Activated CD4-positive, alpha-beta T cell treated with anti-CD3 and anti-CD28 coated beads, Interleukin-2, Interleukin-6, amounts not matched to agents 100 ng/mL and 50 ng/mL, durations not matched to agents 16 hours and 8 hours (primary cell): Measurements from ENCODE around the gene THSD4.
"Not testable (repeated sequence)": the region's sequence is repeated elsewhere in the genome, so short reads cannot be mapped to it uniquely, and the experiment has no call there.

Experiments used
- DNase-seq: peaks from one replicate; pipeline ENCODE4 v3.0.0-alpha.2; 2020

Gene THSD4

DNA sequence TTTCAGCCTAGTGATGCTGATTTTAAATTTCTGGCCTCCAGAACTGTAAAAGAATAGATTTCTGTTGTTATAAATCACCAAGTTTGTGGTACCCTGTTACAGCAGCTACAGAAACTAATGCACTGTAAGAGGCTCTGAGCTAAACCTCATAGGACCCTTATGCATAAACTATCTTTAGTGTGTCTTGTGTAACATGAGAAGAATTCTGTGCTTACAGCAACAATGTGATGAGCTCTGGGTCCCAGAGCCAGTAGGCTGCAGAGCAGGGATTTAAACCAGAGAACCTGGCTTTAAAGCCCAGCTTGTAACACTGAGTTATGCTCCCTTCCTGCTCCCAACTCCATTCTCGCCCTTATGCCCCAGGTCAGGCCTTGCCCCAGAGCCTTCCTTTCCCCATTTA lies 113.1 kb downstream of the THSD4 start:
- no peak for DNase-seq

DNA sequence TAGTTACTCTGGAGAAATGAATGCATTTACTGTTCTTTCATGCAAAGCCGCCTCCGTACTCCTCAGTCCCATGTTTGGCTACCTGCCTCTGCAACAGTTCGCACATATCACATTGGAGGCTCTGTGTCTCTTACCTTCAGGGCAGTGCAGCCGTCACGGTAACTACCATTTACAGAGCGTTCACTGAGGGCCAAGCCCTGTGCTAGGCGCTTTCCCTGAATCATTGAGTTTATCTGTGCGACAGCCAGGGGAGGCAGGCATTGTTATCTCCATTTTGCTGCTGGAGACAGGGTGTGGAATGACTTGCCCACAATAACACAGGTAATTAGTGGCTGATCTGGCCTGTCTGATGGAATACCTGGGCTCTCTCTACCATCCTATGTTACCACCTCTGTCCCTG lies 115.0 kb downstream of the THSD4 start:
- no peak for DNase-seq

GRCh38 chr15:71231758-71232157 lies 116.5 kb downstream of the THSD4 start:
- no peak for DNase-seq

- no peak for DNase-seq
These were observed 117.1 kb downstream of the THSD4 start for GRCh38 chr15:71232411-71232810.

- DNase-seq: no peak
These were observed 122.4 kb downstream of the THSD4 start for GRCh38 chr15:71237456-71238188.

- DNase-seq: no peak
These were observed 123.7 kb downstream of the THSD4 start for GRCh38 chr15:71238926-71239325.

- no peak for DNase-seq
These were observed 124.5 kb downstream of the THSD4 start for GRCh38 chr15:71239592-71240364.

DNA sequence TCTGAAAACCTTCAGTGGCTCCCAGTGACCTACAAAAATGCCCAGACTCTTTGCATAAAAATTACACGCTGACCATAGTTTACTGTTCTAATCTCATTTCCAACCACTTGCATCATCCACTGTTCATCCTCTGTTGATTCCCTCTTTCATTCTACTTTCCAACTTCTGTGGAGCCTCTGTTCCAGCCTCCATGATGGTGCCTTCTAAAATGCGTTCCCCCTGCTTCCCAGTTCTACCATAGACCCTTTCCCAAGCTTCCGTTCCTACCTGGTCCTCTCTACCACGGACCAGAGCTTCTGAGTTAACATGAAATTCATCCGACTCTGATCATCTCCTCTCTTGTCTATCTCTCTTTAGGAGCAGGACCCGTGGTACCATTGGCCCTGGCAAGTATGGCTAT lies 127.0 kb downstream of the THSD4 start:
- no peak for DNase-seq

GRCh38 chr15:71244250-71244649 lies 129.0 kb downstream of the THSD4 start:
- no peak for DNase-seq

GRCh38 chr15:71245588-71245987 lies 130.3 kb downstream of the THSD4 start:
- no peak for DNase-seq

GRCh38 chr15:71248386-71248785 lies 133.1 kb downstream of the THSD4 start:
- no peak for DNase-seq

GRCh38 chr15:71249986-71250385 lies 134.7 kb downstream of the THSD4 start:
- no peak for DNase-seq

DNA sequence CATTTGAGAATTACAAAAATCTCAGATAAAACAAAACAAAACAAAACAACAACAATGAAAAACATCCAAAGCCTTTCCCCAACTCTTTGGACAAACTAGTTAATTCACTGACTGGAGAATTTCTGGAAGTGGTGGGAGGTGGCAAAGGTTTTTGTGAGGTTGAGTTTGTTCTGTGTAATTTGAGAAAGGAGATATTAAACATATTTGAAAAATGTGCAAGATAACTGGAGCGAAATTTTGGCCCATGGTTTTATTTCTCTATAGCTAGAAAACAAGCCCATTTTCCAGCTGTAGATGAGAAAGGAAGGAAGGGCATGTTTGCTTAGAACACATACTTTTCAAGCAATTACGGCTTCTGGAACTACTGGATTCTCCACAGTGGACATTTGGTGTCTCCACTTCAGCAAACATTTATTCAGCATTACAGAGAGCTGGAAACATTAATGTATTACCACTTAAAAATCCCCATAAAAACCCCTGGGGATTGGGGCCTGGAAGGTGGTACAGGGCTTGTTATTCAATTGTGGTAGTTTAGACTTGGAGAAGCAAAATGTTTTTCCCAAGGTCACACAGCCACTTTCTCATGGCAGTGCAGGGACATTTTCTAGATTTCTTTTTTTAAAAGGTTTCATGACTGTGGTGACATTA lies 135.8 kb downstream of the THSD4 start:
- no peak for DNase-seq

GRCh38 chr15:71251584-71252043 lies 136.3 kb downstream of the THSD4 start:
- DNase-seq: no peak

DNA sequence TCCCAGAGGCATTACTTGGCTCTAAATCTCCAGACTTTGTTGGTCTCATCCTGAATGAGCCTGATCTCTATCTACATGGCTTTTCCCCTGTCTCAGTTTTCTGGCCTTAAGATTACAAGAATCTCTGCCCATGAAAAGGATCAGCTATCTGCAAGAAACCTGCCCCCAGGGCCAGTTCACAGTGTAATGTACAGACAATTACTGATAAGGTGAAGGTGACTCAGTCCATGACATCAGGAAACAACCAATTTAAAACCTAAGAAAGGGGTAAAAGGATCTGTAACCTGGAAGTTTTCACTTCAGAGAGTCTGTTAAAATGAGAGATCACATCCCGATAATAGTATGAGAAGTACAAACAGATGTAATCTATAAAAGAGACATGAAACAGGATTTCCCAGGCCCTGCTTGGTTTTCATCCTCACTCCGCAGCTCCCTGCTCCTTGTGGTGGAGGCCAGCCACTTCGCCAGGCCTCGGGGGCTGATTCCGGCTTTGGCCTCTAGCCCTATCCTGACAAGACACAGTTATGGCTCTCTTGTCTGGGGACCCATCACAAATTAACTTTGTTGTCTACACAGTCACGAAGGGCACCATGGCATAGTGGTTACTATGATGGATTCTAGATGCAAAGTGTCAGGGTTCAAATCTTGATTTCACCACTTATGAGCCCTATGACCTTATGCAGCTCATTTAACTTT lies 136.9 kb downstream of the THSD4 start:
- DNase-seq: no peak

- DNase-seq: no peak
These were observed 137.4 kb downstream of the THSD4 start for GRCh38 chr15:71252740-71253047.

DNA sequence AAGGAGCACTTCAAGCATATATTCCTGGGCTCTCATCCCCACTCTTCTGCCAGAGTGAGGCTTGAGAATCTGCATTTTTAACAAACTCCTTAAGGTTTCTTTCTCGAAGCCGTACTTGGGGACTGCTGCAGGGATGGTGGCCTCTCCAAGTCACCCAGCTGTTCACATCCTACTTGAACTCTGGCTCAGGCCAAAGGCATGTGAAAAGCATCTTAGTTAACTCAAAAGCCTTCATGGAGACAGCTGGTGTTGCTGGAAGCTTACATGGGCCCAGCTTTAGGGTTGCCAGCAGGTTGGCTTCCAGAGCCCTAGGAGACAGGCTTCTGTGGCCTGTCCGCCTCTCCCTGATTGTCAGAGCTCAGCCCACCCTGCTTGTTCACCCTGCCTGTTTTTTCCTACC lies 139.2 kb downstream of the THSD4 start:
- DNase-seq: no peak

DNA sequence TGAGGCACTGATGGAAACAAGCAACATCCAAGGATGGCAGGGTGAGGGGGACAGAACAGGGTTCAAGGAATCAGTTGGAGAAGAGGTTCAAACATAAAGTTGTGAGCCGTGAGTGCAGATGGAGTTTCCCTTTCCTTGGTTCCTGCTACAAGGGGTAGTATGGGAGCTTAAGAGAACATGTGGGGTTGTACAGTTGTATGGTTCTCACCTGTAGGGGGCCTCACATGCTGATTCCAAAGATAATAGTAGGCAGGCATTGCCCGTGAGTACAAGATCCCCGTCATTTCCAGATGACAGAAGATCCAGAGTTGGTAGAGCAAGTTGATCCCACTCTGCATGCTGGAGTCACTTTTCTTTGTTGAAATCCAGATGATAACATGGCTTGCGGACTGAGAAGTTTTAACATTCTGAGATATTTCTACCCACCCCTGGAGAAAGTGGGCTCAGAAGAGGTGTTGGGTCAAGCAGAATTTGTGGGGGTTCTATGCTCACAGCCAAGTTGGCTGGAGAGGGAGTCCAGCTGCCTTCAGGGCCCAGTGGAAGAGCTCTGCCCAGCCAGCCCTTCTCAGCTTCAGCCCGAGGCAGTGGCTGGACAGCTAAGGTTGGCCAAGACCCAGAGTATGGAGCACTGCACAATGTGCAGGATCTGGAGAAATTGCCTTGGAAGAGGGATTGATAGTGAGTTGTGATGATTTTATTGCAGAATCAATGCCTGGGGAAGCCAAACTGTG lies 141.8 kb downstream of the THSD4 start:
- no peak for DNase-seq

DNA sequence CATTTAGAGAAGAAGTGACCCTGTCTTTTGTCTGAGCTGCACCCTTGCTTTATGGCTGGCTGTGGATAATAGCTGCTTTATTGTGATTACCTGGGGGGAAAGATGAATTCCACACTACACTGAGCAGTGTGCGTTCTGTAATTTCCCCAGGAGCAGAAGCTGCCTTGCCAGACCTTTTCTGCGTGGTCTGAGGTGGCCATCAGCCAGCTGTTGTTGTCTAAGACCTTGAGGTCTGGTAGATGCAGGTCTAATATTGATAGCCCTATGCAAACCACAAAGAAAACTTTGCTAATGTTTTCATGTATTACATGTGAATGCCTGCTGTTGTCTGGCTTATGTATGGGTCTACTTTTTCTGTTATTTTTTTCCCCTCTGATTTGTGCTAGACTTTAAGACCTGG lies 144.6 kb downstream of the THSD4 start:
- DNase-seq: no peak

DNA sequence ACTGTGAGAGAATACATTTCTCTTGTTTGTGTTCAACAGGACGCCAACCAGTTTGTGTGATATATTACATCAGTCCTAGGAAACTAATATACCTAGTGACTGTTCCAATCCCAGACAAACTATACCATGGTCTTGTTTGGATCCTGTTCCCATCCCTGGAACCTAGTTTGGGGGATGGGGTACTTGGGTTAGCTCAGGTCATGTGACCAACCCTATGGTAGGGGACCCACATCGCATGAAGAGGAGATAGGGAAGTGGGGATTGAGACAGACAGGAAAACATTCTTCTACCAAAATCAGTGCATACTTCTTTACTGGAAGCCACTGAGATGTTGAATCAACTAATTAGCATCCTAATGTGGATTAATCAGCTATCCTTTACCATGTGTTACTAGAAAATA lies 146.1 kb downstream of the THSD4 start:
- DNase-seq: no peak

GRCh38 chr15:71261909-71262308 lies 146.6 kb downstream of the THSD4 start:
- no peak for DNase-seq

- DNase-seq: no peak
These were observed 147.3 kb downstream of the THSD4 start for GRCh38 chr15:71262599-71262998.

DNA sequence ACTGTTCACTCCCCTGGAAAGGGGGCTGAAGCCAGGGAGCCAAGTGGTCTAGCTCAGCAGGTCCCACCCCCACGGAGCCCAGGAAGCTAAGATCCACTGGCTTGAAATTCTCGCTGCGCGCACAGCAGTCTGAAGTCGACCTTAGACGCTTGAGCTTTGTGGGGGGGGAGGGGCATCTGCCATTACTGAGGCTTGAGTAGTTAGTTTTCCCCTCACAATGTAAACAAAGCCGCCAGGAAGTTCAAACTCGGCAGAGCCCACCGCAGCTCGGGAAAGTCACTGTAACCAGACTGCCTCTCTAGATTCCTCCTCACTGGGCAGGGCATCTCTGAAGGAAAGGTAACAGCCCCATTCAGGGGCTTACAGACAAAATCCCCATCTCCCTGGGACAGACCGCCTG lies 150.3 kb downstream of the THSD4 start:
- DNase-seq: not testable (repeated sequence)
